Erythroblast (primary cell): ENCODE measurements around the gene EGFL7.
"Not testable (repeated sequence)": the region's sequence is repeated elsewhere in the genome, so short reads cannot be mapped to it uniquely, and the experiment has no call there.

ENCODE experiments used
- DNase-seq, 2 experiments: peaks; one replicate each; lab custom pipeline; 2025; lab: John Stamatoyannopoulos, UW
- GATA1 ChIP-seq: IDR thresholded peaks from 2 replicates; pipeline ENCODE4 v1.6.1; 2011; ENCODE audit warnings: low read depth, mild to moderate bottlenecking, control low read depth, low read length, moderate library complexity
- POLR2A ChIP-seq: IDR thresholded peaks from 2 replicates; pipeline ENCODE4 v1.6.1; 2011; ENCODE audit warnings: mild to moderate bottlenecking, low read length

EGFL7 gene

DNA sequence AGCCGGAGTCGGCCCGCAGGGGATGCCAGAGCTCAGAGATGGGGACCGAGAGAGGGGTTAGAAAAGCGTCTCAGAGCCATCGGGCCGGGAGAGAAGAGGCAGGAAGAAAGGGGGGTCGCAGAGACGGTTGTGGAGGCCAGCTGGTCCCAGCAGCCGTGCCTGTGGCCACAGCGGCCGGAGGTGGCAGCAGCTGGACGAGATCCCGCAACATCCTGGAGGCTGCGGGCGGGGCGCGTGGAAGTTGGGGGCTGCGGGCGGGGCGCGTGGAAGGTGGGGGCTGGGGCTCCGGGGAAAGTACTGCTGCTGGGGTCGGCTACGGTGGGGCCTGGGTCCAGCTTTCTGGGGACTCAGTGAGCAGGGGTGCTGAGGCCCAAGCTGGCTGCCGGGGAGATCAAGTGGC lies 34.4 kb upstream of the EGFL7 start:
- no peak for DNase-seq
- TF ChIP-seq GATA1 (no peak), POLR2A (no peak)

DNA sequence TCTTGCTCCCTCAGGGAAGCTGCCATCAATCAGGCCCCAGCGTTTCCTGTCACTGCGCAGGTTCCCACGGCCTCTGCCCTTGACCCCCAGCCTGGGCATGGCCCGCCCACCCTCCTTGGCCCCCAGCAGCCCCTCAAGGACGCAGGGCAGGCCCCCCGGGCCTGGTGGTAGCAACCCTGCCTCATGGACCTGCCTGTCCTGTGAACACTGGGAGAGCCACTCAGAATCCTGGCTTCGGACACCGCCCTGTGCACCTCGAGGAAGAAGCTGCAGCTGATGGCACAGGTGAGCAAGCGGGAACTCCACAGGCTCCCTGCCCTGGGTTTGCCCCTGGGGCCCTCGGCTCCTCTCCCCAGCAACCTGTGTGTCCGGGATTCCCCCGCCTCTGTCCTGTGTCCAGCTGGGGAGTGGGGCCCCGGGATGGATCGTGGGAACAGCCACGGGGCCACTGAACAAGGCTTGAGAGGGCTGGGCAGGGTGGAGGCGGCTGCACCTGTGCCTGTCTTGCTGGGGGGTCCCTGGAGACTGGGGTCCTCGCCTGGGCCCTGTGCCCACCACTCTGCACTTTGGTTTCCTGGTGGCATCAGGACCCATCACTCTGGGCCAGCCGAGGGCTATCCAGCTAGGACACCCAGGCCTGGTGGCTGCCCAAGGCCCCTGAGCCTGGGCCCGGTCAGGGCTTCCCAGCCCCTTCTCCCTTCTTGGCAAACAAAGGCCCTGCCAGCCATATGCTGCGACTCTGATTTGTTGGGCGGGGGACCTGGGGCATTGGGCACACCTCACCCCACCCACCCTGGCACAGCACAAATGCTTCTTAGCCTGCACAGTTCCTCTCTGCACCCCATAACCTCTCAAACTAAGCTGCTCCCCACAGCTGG lies 33.5 kb upstream of the EGFL7 start:
- TF ChIP-seq GATA1, result no peak
- TF ChIP-seq POLR2A, result no peak
- no peak for DNase-seq

DNA sequence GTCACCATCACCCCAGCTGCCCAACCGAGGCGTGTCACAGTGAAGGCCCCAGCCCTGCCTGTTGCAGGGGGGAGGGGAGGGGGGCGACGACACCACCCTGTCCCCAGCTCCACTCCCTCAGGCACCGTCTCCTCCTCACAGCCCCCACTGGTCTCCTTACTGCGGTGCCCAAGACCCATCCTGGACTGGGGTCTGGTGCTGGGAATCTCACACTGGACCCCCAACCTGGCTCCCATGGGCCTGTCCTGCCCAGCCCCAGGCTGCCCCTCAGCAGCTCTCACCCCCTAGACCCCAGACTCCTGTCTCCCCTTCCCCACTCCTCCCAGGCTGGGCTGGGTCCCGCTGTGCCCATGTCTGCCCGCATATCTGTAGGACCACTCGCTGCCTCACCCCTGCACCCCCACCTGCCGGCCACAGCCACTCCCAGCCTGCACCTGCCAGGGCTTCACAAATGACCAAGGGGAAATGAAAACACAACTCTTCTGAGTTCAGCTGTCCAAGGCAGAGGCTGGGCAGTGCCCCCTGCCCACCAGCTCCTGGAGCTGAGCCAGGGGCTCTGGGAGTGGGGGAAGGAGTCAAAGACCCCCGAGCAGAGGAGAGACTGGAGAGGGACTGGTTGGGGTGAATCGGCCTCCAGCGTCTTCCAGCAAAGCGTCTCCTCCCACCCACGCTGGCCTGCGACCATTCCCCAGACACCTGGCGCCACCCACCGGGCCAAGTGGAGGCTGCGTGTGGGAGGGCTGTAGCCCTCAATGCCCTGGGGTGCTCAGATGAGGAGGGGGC lies 32.6 kb upstream of the EGFL7 start:
- no peak for DNase-seq
- TF ChIP-seq POLR2A, result no peak
- no peak for TF ChIP-seq GATA1

GRCh38 chr9:136630662-136630992 lies 32.1 kb upstream of the EGFL7 start:
- no peak for DNase-seq
- TF ChIP-seq GATA1, result no peak

DNA sequence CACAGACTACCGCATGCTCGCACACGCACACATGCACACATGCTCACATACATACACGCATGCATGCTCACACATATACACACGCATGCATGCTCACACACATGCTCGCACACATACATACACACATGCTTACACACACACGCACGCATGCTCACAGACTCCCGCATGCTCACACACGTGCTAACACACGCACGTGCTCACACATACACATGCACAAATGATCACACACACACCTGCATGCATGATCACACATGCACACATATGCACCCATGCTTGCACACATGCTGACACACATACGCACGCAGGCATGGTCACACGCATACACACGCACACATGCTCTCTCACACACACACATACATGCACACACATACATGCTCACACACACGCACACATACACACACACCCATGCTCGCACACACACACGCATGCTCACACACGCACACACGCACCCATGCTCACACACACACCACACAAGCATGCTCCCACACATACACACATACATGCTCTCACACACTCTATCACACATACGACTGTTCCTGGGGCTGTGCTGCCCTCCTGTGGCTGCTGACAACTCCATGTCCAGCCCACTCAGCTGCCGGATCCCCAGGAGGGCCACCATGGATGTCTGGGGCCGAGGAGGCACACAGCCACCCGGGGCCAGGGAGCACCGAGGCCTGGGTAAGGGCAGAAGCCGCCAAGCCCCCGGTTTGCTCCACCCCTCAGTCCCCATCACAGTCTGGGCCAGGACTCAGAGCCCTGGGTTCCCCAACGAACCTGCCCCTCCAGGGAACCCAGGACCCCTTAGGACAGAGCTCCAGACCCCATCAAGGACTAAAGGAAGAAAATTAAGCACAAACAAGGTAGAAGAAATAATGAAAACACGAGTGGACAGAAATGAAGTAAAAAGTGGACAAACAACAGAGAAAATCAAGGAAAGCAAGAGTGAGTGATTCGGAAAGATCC lies 31.4 kb upstream of the EGFL7 start:
- peak; percentile 72 to 77 for DNase-seq
- TF ChIP-seq GATA1 (no peak), POLR2A (no peak)

DNA sequence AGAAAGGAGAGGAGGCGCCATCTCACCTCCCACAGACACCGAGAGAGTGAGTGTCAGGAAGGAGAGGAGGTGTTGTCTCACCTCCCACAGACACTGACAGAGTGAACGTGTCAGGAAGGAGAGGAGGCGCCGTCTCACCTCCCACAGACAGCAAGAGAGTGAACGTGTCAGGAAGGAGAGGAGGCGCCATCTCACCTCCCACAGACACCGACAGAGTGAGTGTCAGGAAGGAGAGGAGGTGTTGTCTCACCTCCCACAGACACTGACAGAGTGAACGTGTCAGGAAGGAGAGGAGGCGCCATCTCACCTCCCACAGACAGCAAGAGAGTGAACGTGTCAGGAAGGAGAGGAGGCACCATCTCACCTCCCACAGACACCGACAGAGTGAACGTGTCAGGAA lies 30.6 kb upstream of the EGFL7 start:
- not testable (repeated sequence) for DNase-seq

DNA sequence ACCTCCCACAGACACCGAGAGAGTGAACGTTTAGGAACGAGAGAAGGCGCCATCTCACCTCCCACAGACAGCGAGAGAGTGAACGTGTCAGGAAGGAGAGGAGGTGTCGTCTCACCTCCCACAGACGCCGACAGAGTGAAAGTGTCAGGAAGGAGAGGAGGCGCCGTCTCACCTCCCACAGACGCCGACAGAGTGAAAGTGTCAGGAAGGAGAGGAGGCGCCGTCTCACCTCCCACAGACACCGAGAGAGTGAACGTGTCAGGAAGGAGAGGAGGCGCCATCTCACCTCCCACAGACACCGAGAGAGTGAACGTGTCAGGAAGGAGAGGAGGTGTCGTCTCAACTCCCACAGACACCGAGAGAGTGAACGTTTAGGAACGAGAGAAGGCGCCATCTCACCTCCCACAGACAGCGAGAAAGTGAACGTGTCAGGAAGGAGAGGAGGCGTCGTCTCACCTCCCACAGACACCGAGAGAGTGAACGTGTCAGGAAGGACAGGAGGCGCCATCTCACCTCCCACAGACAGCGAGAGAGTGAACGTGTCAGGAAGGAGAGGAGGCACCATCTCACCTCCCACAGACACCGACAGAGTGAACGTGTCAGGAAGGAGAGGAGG lies 30.1 kb upstream of the EGFL7 start:
- not testable (repeated sequence) for DNase-seq

- DNase-seq, result no peak
Observed at GRCh38 chr9:136634904-136635303, 27.8 kb upstream of the EGFL7 start.

DNA sequence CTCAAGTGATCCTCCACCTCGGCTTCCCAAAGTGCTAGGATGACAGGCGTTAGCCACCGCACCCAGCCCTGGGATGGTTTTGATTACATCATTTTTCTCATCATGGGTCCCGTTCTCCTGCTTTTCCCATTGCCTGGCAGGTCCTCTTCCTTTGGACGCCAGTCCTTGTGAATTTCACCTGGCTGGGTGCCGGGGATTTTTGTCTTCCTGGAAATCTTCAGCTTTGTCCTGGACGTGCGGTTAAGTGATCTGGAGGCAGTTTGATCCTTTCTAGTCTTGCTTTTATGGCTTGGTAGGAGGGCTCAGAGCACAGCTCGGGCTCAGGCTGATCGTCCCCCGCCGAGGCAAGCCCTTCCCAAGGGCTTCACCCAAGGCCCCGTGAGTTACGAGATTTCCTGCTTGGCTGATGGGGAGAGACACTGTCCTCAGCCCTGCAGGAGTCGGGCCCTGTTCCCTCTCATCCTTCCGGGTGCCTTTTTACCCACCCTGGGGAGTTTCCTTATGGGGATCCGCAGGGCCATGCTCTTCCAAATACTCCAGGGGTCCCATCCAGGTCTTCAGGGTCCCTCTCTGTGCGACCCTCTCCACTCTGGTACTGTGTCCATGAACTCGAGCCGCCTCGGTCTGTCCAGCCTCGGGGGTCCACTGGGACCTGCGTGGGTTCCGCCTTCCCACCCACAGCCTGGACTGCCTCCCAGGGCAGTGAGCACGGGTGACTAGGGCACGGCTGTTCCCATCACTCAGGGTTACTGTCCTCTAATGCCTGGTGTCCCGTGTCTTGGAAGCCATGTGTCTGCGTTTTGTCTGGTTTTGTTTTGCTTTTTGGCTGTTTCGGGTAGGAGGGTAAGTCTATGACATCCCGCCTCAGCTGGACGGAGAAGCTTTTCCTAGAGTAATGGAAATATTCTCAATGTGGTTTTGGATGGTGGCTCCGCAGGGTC lies 22.3 kb upstream of the EGFL7 start:
- no peak for DNase-seq
- TF ChIP-seq POLR2A, result no peak
- no peak for TF ChIP-seq GATA1

More at GRCh38 chr9:136634904-136635303, 27.8 kb upstream of the EGFL7 start:
- TF ChIP-seq GATA1 (no peak), POLR2A (no peak)

GRCh38 chr9:136642439-136642921 lies 20.2 kb upstream of the EGFL7 start:
- no peak for DNase-seq
- no peak for TF ChIP-seq GATA1
- TF ChIP-seq POLR2A, result no peak

DNA sequence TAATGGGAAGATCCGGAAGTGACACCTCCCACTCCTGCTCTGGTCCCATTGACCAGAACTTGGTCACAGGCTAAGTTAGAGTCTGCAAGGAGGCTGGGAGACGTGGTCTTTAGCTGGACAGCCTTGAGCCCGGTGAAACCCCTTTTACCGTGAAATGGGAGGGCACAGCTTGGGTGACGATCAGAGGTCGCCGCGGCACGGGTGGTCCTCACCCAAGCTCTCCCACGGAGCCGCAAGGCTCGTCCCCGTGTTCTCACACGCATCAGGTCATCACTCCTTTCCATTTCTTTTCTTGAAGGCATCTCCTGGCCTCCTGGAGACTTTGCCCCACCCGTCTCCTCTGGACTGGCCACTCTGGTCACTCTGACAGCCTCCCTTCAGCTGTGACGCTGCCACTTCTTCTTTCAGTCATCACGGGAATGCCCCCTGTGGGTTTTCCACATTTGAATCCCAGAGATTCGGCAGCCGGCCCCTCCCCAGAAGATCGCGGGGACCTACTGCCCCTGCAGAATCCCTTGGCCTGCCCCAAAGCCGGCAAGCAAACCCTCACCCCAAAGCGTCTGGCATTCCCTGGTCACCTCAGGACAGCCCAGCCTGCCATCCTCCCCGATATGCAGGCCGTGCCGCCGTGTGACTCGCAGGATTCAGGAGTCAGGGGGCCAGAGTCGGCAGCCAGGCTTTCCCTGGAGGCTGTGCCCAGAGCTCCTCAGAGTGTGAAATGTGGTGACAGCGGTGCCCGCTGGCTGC lies 18.9 kb upstream of the EGFL7 start:
- DNase-seq, result no peak
- TF ChIP-seq POLR2A (no peak), GATA1 (no peak)

DNA sequence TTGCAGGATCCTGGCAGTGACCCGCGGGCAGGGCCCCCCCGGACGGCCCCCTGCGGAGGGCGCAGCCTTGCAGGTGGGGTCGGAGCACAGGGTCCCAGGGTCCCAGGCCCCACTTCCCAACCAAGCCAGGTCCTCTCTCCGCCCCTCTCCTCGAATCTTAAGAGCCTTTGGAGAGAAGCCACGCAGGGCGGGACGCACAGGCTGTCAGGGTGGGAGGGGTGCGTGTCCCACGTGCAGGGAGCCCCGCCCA lies 18.4 kb upstream of the EGFL7 start:
- DNase-seq, result peak; percentile 89 to 91
- TF ChIP-seq POLR2A, result no peak
- TF ChIP-seq GATA1, result no peak
